NCI-H69 (cell line): Measurements from ENCODE around the gene PRKG1.
A peak's percentile ranks its signal among the peaks of the same experiment; 100 is the strongest.
"Not testable (repeated sequence)": the region's sequence is repeated elsewhere in the genome, so short reads cannot be mapped to it uniquely, and the experiment has no call there.

ENCODE experiments used
- DNase-seq: peaks from one replicate; lab custom pipeline; 2025; lab: John Stamatoyannopoulos, UW

PRKG1 gene

GRCh38 chr10:52213321-52213752 lies 1139.0 kb downstream of the PRKG1 start:
- DNase-seq = peak; percentile 24

- DNase-seq = peak; percentile 70
Observed at GRCh38 chr10:52215745-52216361, 1141.6 kb downstream of the PRKG1 start.

- peak; percentile 61 for DNase-seq
Observed at GRCh38 chr10:52216852-52217251, 1142.6 kb downstream of the PRKG1 start.

- DNase-seq = no peak
Observed at GRCh38 chr10:52217531-52217930, 1143.2 kb downstream of the PRKG1 start.

- DNase-seq = no peak
Observed at GRCh38 chr10:52220947-52221346, 1146.7 kb downstream of the PRKG1 start.

GRCh38 chr10:52221923-52222322 lies 1147.6 kb downstream of the PRKG1 start:
- peak; percentile 36 for DNase-seq

- DNase-seq = no peak
Observed at GRCh38 chr10:52226197-52226847, 1152.0 kb downstream of the PRKG1 start.

GRCh38 chr10:52228556-52228955 lies 1154.3 kb downstream of the PRKG1 start:
- peak; percentile 31 for DNase-seq

- DNase-seq = peak; percentile 14
Observed at GRCh38 chr10:52229291-52229931, 1155.1 kb downstream of the PRKG1 start.

GRCh38 chr10:52232561-52233350 lies 1158.5 kb downstream of the PRKG1 start:
- peak; percentile 13 for DNase-seq

GRCh38 chr10:52233351-52233991 lies 1159.2 kb downstream of the PRKG1 start:
- not testable (repeated sequence) for DNase-seq

- DNase-seq = no peak
Observed at GRCh38 chr10:52239771-52240170, 1165.5 kb downstream of the PRKG1 start.

- DNase-seq = no peak
Observed at GRCh38 chr10:52245547-52245946, 1171.3 kb downstream of the PRKG1 start.

- peak; percentile 59 for DNase-seq
Observed at GRCh38 chr10:52247929-52248328, 1173.6 kb downstream of the PRKG1 start.

- DNase-seq = no peak
Observed at GRCh38 chr10:52248697-52249306, 1174.5 kb downstream of the PRKG1 start.

- no peak for DNase-seq
Observed at GRCh38 chr10:52249850-52250395, 1175.6 kb downstream of the PRKG1 start.

- DNase-seq = no peak
Observed at GRCh38 chr10:52250510-52250909, 1176.2 kb downstream of the PRKG1 start.

- DNase-seq = peak; percentile 6
Observed at GRCh38 chr10:52252307-52252706, 1178.0 kb downstream of the PRKG1 start.

GRCh38 chr10:52256832-52257691 lies 1182.8 kb downstream of the PRKG1 start:
- no peak for DNase-seq

GRCh38 chr10:52257692-52258075 lies 1183.4 kb downstream of the PRKG1 start:
- DNase-seq = no peak
